ENCODE measurements around the gene ITGA11. TPM values are rescaled to one million over a fixed set of nuclear protein-coding genes. Genes with fewer than 3 reads are reported as not detected.

The ITGA11 gene
- total and polyA plus RNA-seq, 2 of the 13 experiments (the other 11 are each of a cell fraction or from before 2014, with no cell fraction given), result not detected

DNA sequence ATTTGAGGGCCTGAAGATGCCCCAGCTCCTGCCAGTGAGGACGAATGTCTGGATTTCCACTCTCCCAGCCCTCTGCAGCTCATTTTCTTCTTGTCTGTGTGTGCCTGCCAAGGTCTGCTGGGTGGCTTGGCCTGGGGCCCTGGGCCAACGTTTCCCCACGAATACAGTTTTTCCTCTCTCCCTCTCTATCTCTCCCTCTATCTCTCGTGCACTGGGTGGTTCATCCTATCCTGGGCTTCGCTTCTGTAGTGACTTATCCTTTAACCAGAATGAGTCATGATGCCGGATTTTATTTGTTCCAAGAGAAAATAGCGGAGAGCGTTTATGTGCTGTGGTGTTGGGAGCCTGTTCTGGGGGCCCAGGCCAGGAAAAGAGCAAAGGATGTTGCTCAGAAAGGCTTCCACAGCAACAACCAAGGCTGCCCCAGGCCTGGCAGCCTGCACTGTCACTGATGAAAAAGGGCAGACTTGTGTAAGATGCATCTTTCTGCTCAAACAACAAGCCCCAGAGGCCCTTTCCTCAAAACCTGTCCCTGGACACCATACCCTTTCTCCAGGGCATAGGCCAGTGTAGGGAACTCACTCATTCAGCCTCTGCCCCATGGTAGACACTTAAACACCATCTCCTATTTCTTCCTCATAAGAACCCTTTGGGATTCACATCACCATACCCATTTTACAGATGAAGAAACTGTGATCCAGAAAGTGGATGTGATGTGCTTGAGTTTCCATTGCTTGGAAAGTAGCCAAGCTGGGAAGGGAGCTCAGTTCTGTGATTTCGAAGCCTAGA lies 47.3 kb downstream of the ITGA11 start:
- in situ Hi-C loops (cut with HindIII; ENCODE audit: extremely low pct_ligation_motif_present, low pct_unique_long_range_greater_than_20kb) (loop anchor here (5.0 kb wide), 1 partner anchor 127 kb away; no protein-coding TSS in a partner anchor), intact Hi-C loops (cut with micrococcal nuclease; ENCODE audit: unreplicated experiment) (no loop called here)
- no peak overlapping the region for H2AFZ ChIP-seq (ENCODE audit: low read length)
- WGBS (ENCODE audit: low lambda C conversion rate), result 4% methylated on average over 9 of the region's 9 CpGs
- H3K4me1 ChIP-seq (ENCODE audit: insufficient read depth, low read length), result peaks cover 10% of the 10 kb centered on the region
- H3K9ac ChIP-seq (ENCODE audit: insufficient read depth, low read depth, low read length), result no peak overlapping the region
- no peaks in the 10 kb centered on the region for H3K79me2 ChIP-seq (ENCODE audit: insufficient read depth, low read length)
- no TSS peak for BruUV-seq (replicated peaks)
- H3K4me2 ChIP-seq (ENCODE audit: low read depth, low read length), result no peak overlapping the region
- FAIRE-seq (no peak), DNase-seq (ENCODE audit: low spot score) (no peak), ATAC-seq (no peak)
- no peak overlapping the region for H3K4me3 ChIP-seq (replicated peaks in 1 of 3; ENCODE audit: insufficient read depth in 1 of 3, low read depth in 2 of 3, low read length in 3 of 3)
- no peaks in the 10 kb centered on the region for H3K36me3 ChIP-seq (replicated peaks in 1 of 2; ENCODE audit: control insufficient read depth in 1 of 2, insufficient read depth in 2 of 2, low read length in 2 of 2)
- peaks cover 12 to 35% of the 10 kb centered on the region in 2 experiments; a peak in 4 of 5 replicates for H3K27me3 ChIP-seq (ENCODE audit: control insufficient read depth in 1 of 2, insufficient read depth in 2 of 2, low read length in 2 of 2)
- ChIA-PET POLR2A (no interaction called here), CTCF (ENCODE audit: low intra/inter-chr PET ratio, low total read pairs) (no interaction called here)
- no peaks in the 10 kb centered on the region for H3K9me3 ChIP-seq (ENCODE audit: low read length)
- no peaks in the 10 kb centered on the region for H4K20me1 ChIP-seq (ENCODE audit: insufficient read depth, low read length)
- no peak overlapping the region for H3K27ac ChIP-seq (ENCODE audit: extremely low read length, insufficient read depth, low read length)
- TF ChIP-seq BHLHE40 (IDR thresholded peaks at IDR 0.05; ENCODE audit: low read length) (no peak), MBD4 (IDR thresholded peaks at IDR 0.05; ENCODE audit: borderline replicate concordance, low read length) (no peak), GATA4 (IDR thresholded peaks at IDR 0.05; ENCODE audit: borderline replicate concordance, low read depth) (no peak), ZNF496 (CRISPR knock-in tag; IDR thresholded peaks at IDR 0.05; ENCODE audit: insufficient replicate concordance) (no peak), TERF1 (CRISPR knock-in tag; IDR thresholded peaks at IDR 0.05) (no peak), PBX3 (CRISPR knock-in tag; IDR thresholded peaks at IDR 0.05; ENCODE audit: borderline replicate concordance) (no peak), ZNF280B (CRISPR knock-in tag; IDR thresholded peaks at IDR 0.05; ENCODE audit: borderline replicate concordance) (no peak), AGO2 (optimal IDR thresholded peaks at IDR 0.05; ENCODE audit: low read depth, low read length) (no peak), TMF1 (CRISPR knock-in tag; IDR thresholded peaks at IDR 0.05; ENCODE audit: low read depth) (no peak), ZNF382 (CRISPR knock-in tag; IDR thresholded peaks at IDR 0.05; ENCODE audit: borderline replicate concordance) (no peak), ZNF24 (IDR thresholded peaks at IDR 0.05) (no peak), SNAI1 (CRISPR knock-in tag; IDR thresholded peaks at IDR 0.05; ENCODE audit: borderline replicate concordance) (no peak), ZC3H13 (CRISPR knock-in tag; IDR thresholded peaks at IDR 0.05) (no peak)
- TF ChIP-seq, protein P1, sequence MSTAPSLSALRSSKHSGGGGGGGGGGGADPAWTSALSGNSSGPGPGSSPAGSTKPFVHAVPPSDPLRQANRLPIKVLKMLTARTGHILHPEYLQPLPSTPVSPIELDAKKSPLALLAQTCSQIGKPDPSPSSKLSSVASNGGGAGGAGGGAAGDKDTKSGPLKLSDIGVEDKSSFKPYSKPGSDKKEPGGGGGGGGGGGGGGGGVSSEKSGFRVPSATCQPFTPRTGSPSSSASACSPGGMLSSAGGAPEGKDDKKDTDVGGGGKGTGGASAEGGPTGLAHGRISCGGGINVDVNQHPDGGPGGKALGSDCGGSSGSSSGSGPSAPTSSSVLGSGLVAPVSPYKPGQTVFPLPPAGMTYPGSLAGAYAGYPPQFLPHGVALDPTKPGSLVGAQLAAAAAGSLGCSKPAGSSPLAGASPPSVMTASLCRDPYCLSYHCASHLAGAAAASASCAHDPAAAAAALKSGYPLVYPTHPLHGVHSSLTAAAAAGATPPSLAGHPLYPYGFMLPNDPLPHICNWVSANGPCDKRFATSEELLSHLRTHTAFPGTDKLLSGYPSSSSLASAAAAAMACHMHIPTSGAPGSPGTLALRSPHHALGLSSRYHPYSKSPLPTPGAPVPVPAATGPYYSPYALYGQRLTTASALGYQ (CRISPR knock-in tag; IDR thresholded peaks at IDR 0.05), result no peak
- TF ChIP-seq, protein P2, sequence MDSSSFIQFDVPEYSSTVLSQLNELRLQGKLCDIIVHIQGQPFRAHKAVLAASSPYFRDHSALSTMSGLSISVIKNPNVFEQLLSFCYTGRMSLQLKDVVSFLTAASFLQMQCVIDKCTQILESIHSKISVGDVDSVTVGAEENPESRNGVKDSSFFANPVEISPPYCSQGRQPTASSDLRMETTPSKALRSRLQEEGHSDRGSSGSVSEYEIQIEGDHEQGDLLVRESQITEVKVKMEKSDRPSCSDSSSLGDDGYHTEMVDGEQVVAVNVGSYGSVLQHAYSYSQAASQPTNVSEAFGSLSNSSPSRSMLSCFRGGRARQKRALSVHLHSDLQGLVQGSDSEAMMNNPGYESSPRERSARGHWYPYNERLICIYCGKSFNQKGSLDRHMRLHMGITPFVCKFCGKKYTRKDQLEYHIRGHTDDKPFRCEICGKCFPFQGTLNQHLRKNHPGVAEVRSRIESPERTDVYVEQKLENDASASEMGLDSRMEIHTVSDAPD (CRISPR knock-in tag; IDR thresholded peaks at IDR 0.05), result no peak
